ENCODE data around the gene MDGA2.

Gene MDGA2

GRCh38 chr14:46973295-46973694 lies 702.1 kb downstream of the MDGA2 start:
- Histone ChIP-seq H3K4me2 (no peak overlapping the region), H3K36me3 (ENCODE audit: insufficient read depth) (no peaks in the 10 kb centered on the region), H3K4me3 (IDR thresholded peaks at IDR 0.05; ENCODE audit: insufficient read depth, low read depth, low read length) (no peak overlapping the region), H2AFZ (ENCODE audit: low read depth) (no peak overlapping the region), H3K27ac (no peak overlapping the region), H3K4me1 (ENCODE audit: low read depth, poor library complexity, severe bottlenecking) (no peaks in the 10 kb centered on the region), H4K20me1 (ENCODE audit: insufficient read depth) (no peaks in the 10 kb centered on the region), H3K9ac (no peak overlapping the region), H3K79me2 (ENCODE audit: insufficient read depth, low read depth) (no peaks in the 10 kb centered on the region), H3K27me3 (ENCODE audit: insufficient read depth, low read depth) (no peaks in the 10 kb centered on the region)
- TF ChIP-seq CTCF (conservative IDR thresholded peaks at IDR 0.05; ENCODE audit: low read depth, low read length), result no peak

GRCh38 chr14:46964378-46964777 lies 711.0 kb downstream of the MDGA2 start:
- TF ChIP-seq CTCF (conservative IDR thresholded peaks at IDR 0.05; ENCODE audit: low read depth, low read length), result no peak
- H3K79me2 ChIP-seq (ENCODE audit: insufficient read depth, low read depth), result no peaks in the 10 kb centered on the region

GRCh38 chr14:46951103-46951502 lies 724.3 kb downstream of the MDGA2 start:
- no peaks in the 10 kb centered on the region for H4K20me1 ChIP-seq (ENCODE audit: insufficient read depth)
- no peak overlapping the region for H3K27ac ChIP-seq
- no peak overlapping the region for H3K4me2 ChIP-seq
- H3K4me3 ChIP-seq (IDR thresholded peaks at IDR 0.05; ENCODE audit: insufficient read depth, low read depth, low read length), result no peak overlapping the region
- H3K36me3 ChIP-seq (ENCODE audit: insufficient read depth), result no peaks in the 10 kb centered on the region
- H2AFZ ChIP-seq (ENCODE audit: low read depth), result no peak overlapping the region
- H3K27me3 ChIP-seq (ENCODE audit: insufficient read depth, low read depth), result no peaks in the 10 kb centered on the region
- H3K79me2 ChIP-seq (ENCODE audit: insufficient read depth, low read depth), result no peaks in the 10 kb centered on the region
- no peak for TF ChIP-seq CTCF (conservative IDR thresholded peaks at IDR 0.05; ENCODE audit: low read depth, low read length)
- no peaks in the 10 kb centered on the region for H3K4me1 ChIP-seq (ENCODE audit: low read depth, poor library complexity, severe bottlenecking)
- no peak overlapping the region for H3K9ac ChIP-seq

More at GRCh38 chr14:46964378-46964777, 711.0 kb downstream of the MDGA2 start:
- Histone ChIP-seq H4K20me1 (ENCODE audit: insufficient read depth) (no peaks in the 10 kb centered on the region), H3K36me3 (ENCODE audit: insufficient read depth) (no peaks in the 10 kb centered on the region), H3K27me3 (ENCODE audit: insufficient read depth, low read depth) (no peaks in the 10 kb centered on the region), H3K4me1 (ENCODE audit: low read depth, poor library complexity, severe bottlenecking) (no peaks in the 10 kb centered on the region), H3K4me3 (IDR thresholded peaks at IDR 0.05; ENCODE audit: insufficient read depth, low read depth, low read length) (no peak overlapping the region), H3K9ac (no peak overlapping the region), H2AFZ (ENCODE audit: low read depth) (no peak overlapping the region), H3K27ac (no peak overlapping the region), H3K4me2 (no peak overlapping the region)

- Histone ChIP-seq H3K79me2 (ENCODE audit: insufficient read depth, low read depth) (no peaks in the 10 kb centered on the region), H3K4me2 (no peak overlapping the region), H3K27ac (no peak overlapping the region), H3K4me1 (ENCODE audit: low read depth, poor library complexity, severe bottlenecking) (no peaks in the 10 kb centered on the region), H4K20me1 (ENCODE audit: insufficient read depth) (no peaks in the 10 kb centered on the region), H3K4me3 (IDR thresholded peaks at IDR 0.05; ENCODE audit: insufficient read depth, low read depth, low read length) (no peak overlapping the region), H3K36me3 (ENCODE audit: insufficient read depth) (no peaks in the 10 kb centered on the region), H2AFZ (ENCODE audit: low read depth) (no peak overlapping the region), H3K27me3 (ENCODE audit: insufficient read depth, low read depth) (no peaks in the 10 kb centered on the region), H3K9ac (no peak overlapping the region)
- no peak for TF ChIP-seq CTCF (conservative IDR thresholded peaks at IDR 0.05; ENCODE audit: low read depth, low read length)
These were observed 734.8 kb downstream of the MDGA2 start for GRCh38 chr14:46940611-46941010.

Data from KMS-11 (cell line).